IPS-15b (cell line): Measurements from ENCODE around the gene NBEA.
"Not testable (repeated sequence)": the region's sequence is repeated elsewhere in the genome, so short reads cannot be mapped to it uniquely, and the experiment has no call there.

Experiments used
- H3K27me3 ChIP-seq: one replicate; pipeline ENCODE4 v1.6.1; 2013; ENCODE audit warnings: low read length; ENCODE audit not compliant: control insufficient read depth, insufficient read depth
- H3K36me3 ChIP-seq: one replicate; pipeline ENCODE4 v1.6.1; 2013; ENCODE audit warnings: low read length; ENCODE audit not compliant: control insufficient read depth, insufficient read depth
- H3K4me1 ChIP-seq: one replicate; pipeline ENCODE4 v1.6.1; 2013; ENCODE audit warnings: mild to moderate bottlenecking, low read length; ENCODE audit not compliant: control insufficient read depth, insufficient read depth
- H3K4me3 ChIP-seq: one replicate; pipeline ENCODE4 v1.5.1; 2013; ENCODE audit warnings: low read depth, low read length
- H3K9ac ChIP-seq: one replicate; pipeline ENCODE4 v1.6.1; 2013; ENCODE audit warnings: low read depth, mild to moderate bottlenecking, low read length
- H3K9me3 ChIP-seq: one replicate; pipeline ENCODE4 v1.6.1; 2013; ENCODE audit warnings: mild to moderate bottlenecking, low read length; ENCODE audit not compliant: control insufficient read depth, insufficient read depth

Gene NBEA

DNA sequence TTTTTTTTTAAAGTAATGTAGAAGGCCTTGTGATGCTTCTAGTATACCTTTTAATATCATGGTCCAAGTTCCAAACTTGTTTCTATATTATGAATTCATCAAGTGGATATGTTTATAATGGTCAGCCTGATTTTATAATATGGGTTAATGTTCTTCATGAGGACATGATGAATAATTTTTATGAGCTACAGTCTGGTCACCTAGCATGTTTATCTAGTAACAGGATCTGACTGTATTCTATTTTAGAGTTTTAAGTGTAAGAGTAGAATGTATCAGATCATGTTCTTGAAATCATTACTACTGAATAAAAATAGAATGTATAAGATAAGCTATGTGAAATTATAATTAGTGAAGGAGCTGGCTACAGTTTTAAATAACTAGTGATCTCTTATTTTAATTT is 164.7 kb downstream of the NBEA start:
- H3K9ac ChIP-seq, H3K27me3 ChIP-seq, H3K4me3 ChIP-seq, H3K9me3 ChIP-seq, H3K36me3 ChIP-seq, H3K4me1 ChIP-seq: not testable (repeated sequence)

DNA sequence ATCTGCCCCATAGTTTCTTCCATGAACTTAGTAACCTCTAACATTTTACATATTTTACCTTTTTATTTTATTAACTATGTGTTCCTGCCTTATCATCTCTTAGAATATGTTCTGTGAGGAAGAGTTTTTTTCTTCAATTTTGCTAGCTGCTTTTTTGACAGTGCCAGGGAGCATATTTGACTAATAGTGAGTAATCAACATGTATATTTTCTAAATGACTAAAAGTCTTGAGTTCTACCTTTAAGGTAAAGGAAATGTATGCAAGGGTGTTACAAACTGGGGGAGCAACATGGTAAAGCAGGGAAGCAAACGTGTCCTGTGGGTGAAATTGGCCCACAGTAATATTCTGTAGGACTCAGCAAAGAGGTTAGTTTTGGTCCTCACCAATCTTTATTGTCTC is 165.5 kb downstream of the NBEA start:
- no peak overlapping the region for H3K9ac ChIP-seq
- no peaks in the 10 kb centered on the region for H3K4me1 ChIP-seq

DNA sequence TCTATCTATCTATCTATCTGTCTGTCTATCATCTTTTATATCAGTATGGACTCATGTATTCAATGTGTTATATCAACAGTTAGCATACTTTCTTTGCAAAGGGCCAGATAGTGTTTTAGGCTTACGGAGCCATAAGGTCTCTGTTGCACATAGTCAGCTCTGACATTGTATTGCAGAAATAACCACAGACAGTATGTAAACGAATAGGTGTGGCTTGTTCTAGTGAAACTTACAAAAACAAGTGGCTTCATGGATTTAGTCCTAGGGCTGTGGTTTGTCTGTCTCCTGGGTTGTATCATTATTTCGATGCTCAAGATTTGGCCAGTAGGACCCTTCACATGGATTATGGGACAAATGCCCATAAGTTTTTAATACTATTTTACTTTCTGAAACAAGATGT is 171.5 kb downstream of the NBEA start:
- not testable (repeated sequence) for H3K36me3 ChIP-seq, H3K9ac ChIP-seq, H3K9me3 ChIP-seq, H3K27me3 ChIP-seq, H3K4me3 ChIP-seq, H3K4me1 ChIP-seq

More for the DNA sequence above, 165.5 kb downstream of the NBEA start:
- Histone ChIP-seq H3K36me3 (no peaks in the 10 kb centered on the region), H3K9me3 (no peaks in the 10 kb centered on the region), H3K27me3 (no peaks in the 10 kb centered on the region), H3K4me3 (no peak overlapping the region)

DNA sequence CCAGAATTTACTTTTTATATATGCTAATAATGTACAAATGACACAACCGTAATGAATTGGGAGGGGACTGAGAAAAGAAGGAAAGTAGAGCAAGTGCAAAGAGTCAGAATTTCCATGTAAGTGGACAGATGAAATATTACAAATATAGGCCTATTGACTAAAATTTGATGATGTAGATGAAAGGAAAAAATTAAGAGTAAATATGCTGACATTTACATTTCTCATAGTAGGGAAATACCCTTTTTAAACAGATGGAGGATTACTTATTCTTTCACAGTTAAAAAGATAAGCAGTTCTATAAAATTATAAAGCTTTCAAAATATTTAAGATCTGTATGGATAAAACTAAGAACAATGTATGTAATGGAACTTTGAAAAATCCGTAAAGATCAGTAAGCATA is 185.4 kb downstream of the NBEA start:
- Histone ChIP-seq H3K36me3 (no peaks in the 10 kb centered on the region), H3K4me3 (no peak overlapping the region), H3K9ac (no peak overlapping the region), H3K27me3 (no peaks in the 10 kb centered on the region), H3K9me3 (no peaks in the 10 kb centered on the region), H3K4me1 (no peaks in the 10 kb centered on the region)

DNA sequence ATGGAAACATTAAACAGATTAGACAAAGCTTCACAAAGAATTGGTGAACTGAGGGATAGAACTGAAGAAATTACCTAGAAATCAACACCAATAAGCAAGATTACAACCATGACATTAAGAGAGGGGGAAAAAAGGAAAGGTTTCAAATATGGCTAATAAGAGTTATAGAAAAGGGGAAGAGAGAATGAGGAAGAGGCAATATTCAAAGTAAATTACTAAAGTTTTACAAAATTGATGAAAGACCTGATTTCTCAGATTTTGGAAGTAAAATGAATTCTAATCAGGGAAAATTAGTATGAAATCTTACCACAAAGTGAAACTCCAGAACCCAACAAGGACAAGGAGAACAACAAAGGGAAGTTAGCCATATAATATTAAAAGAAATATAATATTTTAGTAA is 187.4 kb downstream of the NBEA start:
- Histone ChIP-seq H3K36me3 (no peaks in the 10 kb centered on the region), H3K4me3 (no peak overlapping the region), H3K4me1 (no peaks in the 10 kb centered on the region), H3K9me3 (no peaks in the 10 kb centered on the region), H3K9ac (no peak overlapping the region), H3K27me3 (no peaks in the 10 kb centered on the region)

DNA sequence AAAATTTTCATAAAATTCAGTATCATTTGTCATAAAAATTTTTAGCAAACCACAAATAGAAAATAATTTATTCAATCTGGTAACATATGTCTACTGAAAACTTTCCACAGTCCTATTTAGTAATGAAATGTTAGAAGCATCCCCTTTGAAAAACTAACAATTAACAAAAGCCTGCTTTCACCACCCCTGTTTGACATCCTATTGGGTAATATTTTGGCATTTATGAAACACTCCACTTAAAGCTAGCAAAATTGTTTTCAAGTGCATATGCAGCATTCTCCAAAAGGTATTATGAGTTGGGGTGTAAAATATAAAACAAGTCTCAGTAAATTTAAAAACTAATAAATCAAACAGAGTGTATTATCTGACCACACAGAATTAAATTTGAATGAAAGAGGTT is 189.4 kb downstream of the NBEA start:
- Histone ChIP-seq H3K9me3 (no peaks in the 10 kb centered on the region), H3K4me1 (no peaks in the 10 kb centered on the region), H3K27me3 (no peaks in the 10 kb centered on the region), H3K36me3 (no peaks in the 10 kb centered on the region), H3K4me3 (no peak overlapping the region), H3K9ac (no peak overlapping the region)

DNA sequence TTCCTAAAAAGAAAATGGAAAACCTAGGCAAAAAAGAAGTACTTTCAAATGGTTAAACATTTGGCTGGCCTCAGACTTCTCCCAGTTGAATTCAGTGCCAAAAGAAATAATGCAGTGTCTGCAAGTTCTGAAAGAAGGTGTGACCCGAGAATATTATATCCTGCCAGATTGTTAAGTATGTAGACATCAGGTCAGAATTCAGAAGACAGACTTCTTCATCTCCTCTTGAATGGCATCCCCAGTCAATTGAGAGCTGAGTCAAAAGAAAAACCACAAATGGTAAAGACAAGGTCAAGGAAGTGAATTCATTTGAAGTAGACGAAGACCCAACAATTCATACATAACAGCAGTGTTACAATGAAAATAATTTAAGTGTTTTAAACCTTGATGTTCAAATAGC is 194.5 kb downstream of the NBEA start:
- Histone ChIP-seq H3K4me3 (no peak overlapping the region), H3K27me3 (no peaks in the 10 kb centered on the region), H3K9me3 (no peaks in the 10 kb centered on the region), H3K36me3 (no peaks in the 10 kb centered on the region), H3K4me1 (no peaks in the 10 kb centered on the region), H3K9ac (no peak overlapping the region)

DNA sequence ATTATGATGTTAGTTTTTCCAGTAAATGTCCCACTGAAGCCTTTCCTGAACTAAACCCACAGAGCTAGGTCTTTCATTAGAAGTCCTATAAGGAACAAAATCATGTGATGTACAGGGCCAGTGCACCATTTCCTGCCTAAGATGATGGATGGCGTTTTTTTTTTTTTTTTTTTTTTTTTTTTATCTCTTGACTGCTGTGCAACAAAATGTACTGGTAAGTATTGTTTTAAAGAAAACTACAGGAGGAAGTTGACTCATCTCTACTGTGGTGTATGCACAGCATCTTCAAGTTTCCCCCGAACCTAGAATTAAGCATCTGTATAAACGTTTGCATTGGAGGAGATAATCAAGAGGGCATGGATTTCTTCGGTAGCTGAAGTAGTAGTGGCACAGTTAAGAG is 197.5 kb downstream of the NBEA start:
- no peaks in the 10 kb centered on the region for H3K4me1 ChIP-seq
- H3K4me3 ChIP-seq: no peak overlapping the region
- no peak overlapping the region for H3K9ac ChIP-seq

DNA sequence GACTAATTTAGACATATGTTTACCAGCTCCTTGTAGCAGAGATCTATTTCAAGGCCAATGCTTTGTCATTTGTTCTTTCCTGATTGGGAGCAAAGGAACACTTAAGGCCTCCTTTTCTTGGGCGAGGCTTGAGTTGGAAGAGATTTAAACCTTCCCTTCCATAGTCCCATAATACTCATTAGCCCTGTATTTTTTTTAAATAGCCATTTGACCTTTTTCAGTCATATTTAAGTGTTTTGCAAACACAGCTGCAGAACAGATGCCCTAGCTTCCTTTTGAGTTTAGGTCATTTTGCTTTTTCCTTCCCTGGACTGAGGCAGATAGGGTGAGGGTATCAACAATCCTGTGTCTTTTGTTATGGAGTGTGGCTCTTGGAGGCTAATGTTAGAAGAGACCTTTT is 198.3 kb downstream of the NBEA start:
- Histone ChIP-seq H3K4me3 (no peak overlapping the region), H3K36me3 (no peaks in the 10 kb centered on the region), H3K27me3 (no peaks in the 10 kb centered on the region), H3K9me3 (no peaks in the 10 kb centered on the region), H3K9ac (no peak overlapping the region), H3K4me1 (no peaks in the 10 kb centered on the region)

More for the DNA sequence above, 197.5 kb downstream of the NBEA start:
- H3K36me3 ChIP-seq: no peaks in the 10 kb centered on the region
- H3K27me3 ChIP-seq: no peaks in the 10 kb centered on the region
- no peaks in the 10 kb centered on the region for H3K9me3 ChIP-seq

DNA sequence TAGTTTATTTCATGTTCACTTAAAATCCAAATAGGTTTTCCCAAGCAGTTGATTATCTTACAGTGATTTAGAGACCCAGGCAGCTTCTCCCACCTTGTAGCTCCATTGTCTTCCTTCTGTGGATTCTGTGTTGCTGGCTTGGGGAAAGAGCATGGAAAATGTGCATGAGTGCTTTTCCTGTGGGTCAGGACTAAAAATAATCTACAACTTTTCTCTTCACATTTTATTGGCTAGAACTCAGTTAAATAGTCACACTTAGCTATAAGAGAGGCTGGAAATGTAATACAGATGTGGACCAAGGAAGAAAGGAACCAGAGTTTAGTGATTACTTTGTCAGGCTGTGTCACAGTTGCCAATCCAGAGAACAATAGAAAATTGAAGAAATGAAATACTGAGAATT is 198.8 kb downstream of the NBEA start:
- Histone ChIP-seq H3K27me3 (no peaks in the 10 kb centered on the region), H3K9ac (no peak overlapping the region), H3K4me1 (no peaks in the 10 kb centered on the region), H3K4me3 (no peak overlapping the region), H3K9me3 (no peaks in the 10 kb centered on the region), H3K36me3 (peaks cover 3% of the 10 kb centered on the region)

DNA sequence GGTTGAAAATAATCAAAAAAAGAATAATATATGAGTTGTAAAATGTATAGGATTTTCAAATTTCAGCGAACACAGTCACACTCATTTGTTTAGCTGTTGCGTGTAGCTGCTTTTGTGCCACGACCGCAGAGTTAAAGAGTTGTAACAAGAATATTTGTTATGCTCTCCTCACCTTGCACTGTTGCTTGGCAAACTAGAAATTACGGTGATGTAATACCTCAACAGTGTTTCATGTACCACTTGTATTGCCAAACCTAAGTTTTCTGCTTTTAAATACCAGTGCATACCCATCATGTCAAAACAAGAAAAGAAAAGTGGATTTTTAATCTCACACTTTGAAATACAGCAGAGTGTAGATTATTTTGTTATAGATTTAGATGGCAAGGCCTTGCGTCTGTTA is 201.1 kb downstream of the NBEA start:
- Histone ChIP-seq H3K9me3 (no peaks in the 10 kb centered on the region), H3K4me3 (no peak overlapping the region), H3K36me3 (peaks cover 8% of the 10 kb centered on the region), H3K4me1 (no peaks in the 10 kb centered on the region), H3K9ac (no peak overlapping the region), H3K27me3 (no peaks in the 10 kb centered on the region)

DNA sequence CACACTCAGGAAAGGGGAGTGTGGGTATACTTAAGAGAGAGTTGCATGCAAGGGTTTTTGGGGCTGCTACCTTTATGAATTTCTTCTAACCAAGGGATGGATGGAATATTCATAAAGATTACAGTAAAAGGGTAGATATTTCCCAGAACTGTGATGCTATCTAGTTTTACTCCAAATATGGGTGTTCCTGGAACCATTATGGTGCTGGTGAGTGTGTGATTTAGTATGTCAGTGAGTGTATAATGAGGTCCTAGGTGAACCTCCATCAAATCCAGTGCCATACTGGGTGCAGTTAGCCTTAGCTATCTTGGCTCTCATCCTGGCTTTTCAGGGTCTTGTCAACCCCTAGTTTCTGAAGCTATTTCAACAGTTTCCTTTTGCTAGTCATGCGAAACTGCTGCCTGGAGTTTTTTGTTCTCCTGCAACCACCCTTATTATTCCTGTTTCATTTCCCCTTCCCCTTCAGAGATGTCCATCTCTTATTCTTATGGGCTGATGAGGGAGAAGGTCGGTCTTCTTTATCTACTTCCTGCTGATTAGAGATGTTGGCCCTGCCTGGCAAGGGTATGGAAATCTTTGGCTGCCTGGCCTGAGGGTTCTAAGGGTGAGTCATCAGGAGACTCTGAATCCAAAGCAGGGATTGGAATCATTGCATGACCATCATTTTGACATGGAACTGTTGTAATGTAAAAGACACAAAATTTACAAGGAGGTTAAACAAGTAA is 202.3 kb downstream of the NBEA start:
- no peaks in the 10 kb centered on the region for H3K9me3 ChIP-seq
- no peaks in the 10 kb centered on the region for H3K4me1 ChIP-seq
- H3K27me3 ChIP-seq: no peaks in the 10 kb centered on the region
- H3K9ac ChIP-seq: no peak overlapping the region
- H3K4me3 ChIP-seq: no peak overlapping the region
- peaks cover 8% of the 10 kb centered on the region for H3K36me3 ChIP-seq
